IPS DF 4.7 (cell line): ENCODE measurements around the gene GIPC2.
A peak's percentile ranks its signal among the peaks of the same experiment; 100 is the strongest.
"Not testable (repeated sequence)": the region's sequence is repeated elsewhere in the genome, so short reads cannot be mapped to it uniquely, and the experiment has no call there.

Experiments
- DNase-seq: peaks from one replicate; pipeline ENCODE4 v3.0.0-alpha.2; 2013; ENCODE audit warnings: low spot score; ENCODE audit errors: extremely low read depth

Gene GIPC2

GRCh38 chr1:78045926-78046778, at the start of gene GIPC2:
GIPC2 (plus strand) TSS chr1:78045966; CDS start chr1:78046095, 129 bp downstream.
- no peak for DNase-seq

GRCh38 chr1:77996734-77997133, 49.0 kb upstream of the GIPC2 start:
- no peak for DNase-seq

GRCh38 chr1:78000536-78000935, 45.2 kb upstream of the GIPC2 start:
- DNase-seq, result not testable (repeated sequence)

GRCh38 chr1:78003070-78003746, 42.6 kb upstream of the GIPC2 start:
- no peak for DNase-seq

- peak; percentile 36 for DNase-seq
These were observed 41.7 kb upstream of the GIPC2 start for GRCh38 chr1:78003882-78004718.

GRCh38 chr1:78004719-78005447, 40.9 kb upstream of the GIPC2 start, which contains the start of gene DNAJB4:
DNAJB4 (plus strand) TSS chr1:78004939; CDS start chr1:78005111, 172 bp downstream.
- peak; percentile 38 for DNase-seq

- no peak for DNase-seq
These were observed 40.4 kb upstream of the GIPC2 start for GRCh38 chr1:78005448-78005722.

- DNase-seq, result no peak
These were observed 40.0 kb upstream of the GIPC2 start for GRCh38 chr1:78005755-78006154.

GRCh38 chr1:78006521-78006920, 39.2 kb upstream of the GIPC2 start:
- DNase-seq, result no peak

- DNase-seq, result no peak
These were observed 38.0 kb upstream of the GIPC2 start for GRCh38 chr1:78007677-78008341.

- no peak for DNase-seq
These were observed 36.5 kb upstream of the GIPC2 start for GRCh38 chr1:78009276-78009675.

GRCh38 chr1:78009836-78010235, 35.9 kb upstream of the GIPC2 start:
- DNase-seq, result no peak

GRCh38 chr1:78011050-78011449, 34.7 kb upstream of the GIPC2 start:
- no peak for DNase-seq

- no peak for DNase-seq
These were observed 30.6 kb upstream of the GIPC2 start for GRCh38 chr1:78015148-78015547.

- no peak for DNase-seq
These were observed 26.7 kb upstream of the GIPC2 start for GRCh38 chr1:78019024-78019423.

- DNase-seq, result not testable (repeated sequence)
These were observed 24.6 kb upstream of the GIPC2 start for GRCh38 chr1:78021134-78021533.

- no peak for DNase-seq
These were observed 16.0 kb upstream of the GIPC2 start for GRCh38 chr1:78029793-78030192.

GRCh38 chr1:78032996-78033796, 12.6 kb upstream of the GIPC2 start:
- no peak for DNase-seq

- no peak for DNase-seq
These were observed 12.0 kb upstream of the GIPC2 start for GRCh38 chr1:78033797-78034172.

GRCh38 chr1:78035121-78035520, 10.6 kb upstream of the GIPC2 start:
- no peak for DNase-seq
